Stimulated activated CD4-positive, alpha-beta T cell treated with anti-CD3 and anti-CD28 coated beads, TNF-alpha, amount 100 ng/mL, for 48 hours (primary cell): Measurements from ENCODE around the gene COPS6.

Experiments used
- DNase-seq, 3 donors: peaks; one replicate each; pipeline ENCODE4 v3.0.0-alpha.2; 2020; ENCODE audit warnings: low read depth in 3 of 3

The COPS6 gene

DNA sequence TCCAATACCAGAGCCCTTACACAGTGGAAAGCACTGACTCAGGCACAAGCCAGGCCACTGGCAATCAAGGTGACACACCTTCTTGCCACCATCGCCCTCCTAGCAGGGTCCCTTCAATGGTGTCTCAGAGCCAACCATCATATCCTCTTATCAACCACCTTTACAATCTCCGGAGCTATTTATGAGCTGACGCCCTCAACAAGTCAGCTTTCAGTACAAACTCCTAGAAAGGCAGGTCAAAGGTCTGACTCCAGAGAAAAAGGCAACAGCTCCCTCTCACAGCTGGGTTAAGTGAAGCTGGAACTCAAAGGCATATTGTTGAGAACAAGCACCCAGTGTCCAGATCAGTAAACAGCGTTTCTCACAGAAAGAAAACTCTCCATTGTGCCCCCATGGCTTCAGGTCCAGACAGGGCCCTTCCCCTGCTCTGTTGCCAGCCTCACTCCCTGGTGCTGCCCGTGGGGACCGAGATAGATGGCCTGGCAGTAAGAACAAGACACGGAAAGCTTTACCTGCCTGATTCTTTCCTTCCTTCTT lies 9.7 kb upstream of the COPS6 start:
- DNase-seq: no peak

DNA sequence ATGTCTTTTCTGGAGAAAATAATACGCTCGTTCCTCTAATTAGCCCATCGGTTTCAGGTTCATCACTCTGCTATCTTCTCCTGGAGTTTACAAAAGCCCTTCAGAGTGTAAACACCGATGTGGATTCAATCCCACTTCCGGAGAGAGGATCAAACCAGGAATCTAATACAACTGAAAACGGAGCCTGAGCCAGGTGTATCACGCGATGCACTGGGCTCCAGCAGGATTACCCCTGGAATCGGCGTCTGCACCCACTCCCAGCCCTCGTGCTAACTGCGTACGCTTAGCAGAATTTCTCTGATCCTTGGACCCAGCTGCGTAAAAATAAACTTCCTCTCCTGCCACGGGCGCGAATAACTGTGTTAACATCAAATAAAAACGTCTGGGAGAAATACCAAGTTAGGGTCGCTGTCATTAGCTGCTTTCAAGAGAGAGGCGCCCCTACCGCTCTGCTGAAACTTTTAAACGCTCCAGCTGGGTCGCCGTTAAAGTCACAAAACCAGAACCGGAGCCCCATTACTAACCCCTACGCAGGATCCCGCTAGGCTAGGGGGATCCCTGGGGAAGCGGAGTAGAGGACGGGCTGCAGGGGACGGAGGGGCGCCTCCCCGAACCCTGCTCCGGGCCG lies 7.7 kb upstream of the COPS6 start:
- DNase-seq: no peak

DNA sequence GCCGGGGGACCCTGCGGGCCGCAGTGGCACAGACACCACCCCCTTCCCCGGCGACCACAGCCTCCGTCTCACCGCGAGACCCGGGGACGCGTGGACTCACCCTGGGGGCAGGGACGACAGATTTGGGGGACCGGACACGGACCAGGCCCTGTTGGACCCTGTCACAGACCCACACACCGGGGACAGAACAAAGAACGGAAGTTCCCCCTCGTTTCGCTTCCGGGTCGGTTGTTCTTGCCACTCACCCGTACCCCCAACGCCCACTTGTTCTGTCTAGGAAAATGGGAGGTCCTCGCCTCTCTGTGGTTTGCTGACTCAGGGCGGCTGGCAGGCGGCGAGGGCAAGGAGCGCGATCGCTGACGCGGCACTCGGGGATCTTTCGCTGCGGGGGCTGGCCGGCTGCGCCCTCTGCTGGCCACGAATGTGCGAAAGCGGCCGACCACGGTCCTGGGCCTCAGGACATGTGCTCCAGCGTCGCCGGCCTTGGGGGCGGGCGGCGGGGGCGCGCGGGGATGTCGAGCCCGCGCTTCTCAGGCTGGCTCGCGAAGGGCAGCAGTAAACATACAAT lies 7.2 kb upstream of the COPS6 start, which contains the start of gene ZNF3:
Gene ZNF3, minus strand, starts transcription at position 189 of the 568 bp plus-strand sequence. CDS start 4,366 bp downstream, outside the sequence.
- peak; percentile 97 to 98 (median 97) for DNase-seq

DNA sequence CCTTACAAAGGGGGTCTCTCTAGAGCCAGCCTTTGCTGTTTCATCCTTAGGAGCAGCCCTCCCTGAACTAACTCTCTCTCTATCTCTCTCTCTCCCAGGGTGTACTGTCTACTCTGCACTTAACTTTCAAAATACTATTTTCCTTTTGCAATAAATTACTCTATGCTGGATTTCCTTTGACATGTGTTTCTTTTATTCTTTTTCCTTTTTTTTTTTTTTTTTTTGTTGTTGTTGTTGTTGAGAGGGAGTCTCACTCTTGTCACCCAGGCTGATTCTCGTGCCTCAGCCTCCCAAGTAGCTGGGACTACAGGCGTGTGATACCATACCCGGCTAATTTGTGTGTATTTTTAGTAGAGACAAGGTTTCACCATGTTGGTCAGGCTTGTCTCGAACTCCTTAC lies 5.8 kb upstream of the COPS6 start:
- DNase-seq: no peak

DNA sequence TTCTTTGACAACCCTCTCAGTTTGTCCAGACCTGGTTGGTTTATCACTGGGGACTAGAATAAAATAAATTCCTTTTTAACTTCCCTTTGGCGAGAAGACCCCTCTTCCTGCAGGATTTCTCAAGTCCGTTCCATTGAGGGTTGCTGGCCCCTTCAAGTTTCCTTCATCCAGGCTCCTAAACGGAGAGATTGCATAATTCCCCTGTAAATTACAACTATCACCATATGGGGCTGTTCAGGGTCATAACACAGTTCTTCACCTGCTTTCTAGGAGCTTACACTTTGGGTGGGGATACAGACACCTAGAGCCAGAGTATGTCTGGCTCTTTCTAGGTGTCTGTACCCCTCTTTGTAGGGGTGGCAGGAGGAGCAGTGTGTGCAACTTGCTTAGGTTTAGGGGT lies 3.3 kb upstream of the COPS6 start:
- DNase-seq: no peak

DNA sequence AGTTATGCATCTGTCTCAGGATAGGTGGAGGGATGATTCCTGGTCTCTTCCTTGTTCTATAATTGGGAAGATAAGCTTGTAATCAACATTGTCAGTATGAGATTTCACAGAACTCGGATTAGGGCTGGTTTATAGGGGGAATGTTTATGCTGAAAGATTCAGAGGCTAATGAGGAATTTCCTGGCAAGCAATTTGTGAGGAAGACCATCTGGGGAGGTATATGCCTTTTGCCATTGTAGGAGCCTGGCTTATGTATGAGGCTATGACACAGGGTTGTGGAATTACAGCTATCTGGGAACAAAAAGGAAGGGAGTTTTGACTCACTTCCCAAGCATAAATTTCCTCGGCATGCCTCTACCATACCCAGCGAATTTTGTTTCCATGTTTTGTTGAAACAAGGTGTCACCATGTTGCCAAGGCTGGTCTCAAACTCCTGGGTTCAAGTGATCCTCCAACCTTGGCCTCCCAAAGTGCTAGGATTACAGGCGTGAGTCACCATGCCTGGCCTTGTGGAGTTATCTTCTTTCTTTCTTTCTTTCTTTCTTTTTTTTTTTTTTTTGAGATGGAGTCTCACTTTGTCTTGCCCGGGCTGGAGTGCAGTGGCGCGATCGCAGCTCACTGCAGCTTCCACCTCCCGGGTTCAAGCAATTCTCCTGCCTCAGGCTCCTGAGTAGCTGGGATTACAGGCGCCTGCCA lies 1.6 kb upstream of the COPS6 start:
- DNase-seq: no peak

DNA sequence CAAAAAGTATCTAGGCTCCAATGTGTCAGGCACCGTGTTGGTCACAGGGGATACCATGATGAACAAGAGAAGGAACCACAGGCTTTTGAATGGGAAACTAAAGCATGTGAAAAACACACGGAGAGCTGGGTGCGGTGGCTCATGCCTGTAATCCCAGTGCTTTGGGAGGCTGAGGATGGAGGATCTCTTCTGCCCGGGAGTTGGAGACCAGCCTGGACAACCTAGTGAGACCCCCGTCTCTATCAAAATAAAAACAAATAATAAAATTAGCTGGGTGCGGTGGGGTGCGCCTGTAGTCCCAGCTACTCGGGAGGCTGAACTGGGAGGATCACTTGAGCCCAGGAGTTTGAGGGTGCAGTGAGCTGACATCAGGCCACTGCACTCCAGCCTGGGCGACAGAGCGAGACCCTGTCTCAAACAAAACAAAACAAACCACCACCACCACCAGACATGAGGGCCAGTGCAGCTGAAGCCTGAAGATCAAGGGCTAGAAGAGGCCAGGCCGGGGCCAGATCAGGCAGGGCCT lies 611 bp upstream of the COPS6 start:
- no peak for DNase-seq

DNA sequence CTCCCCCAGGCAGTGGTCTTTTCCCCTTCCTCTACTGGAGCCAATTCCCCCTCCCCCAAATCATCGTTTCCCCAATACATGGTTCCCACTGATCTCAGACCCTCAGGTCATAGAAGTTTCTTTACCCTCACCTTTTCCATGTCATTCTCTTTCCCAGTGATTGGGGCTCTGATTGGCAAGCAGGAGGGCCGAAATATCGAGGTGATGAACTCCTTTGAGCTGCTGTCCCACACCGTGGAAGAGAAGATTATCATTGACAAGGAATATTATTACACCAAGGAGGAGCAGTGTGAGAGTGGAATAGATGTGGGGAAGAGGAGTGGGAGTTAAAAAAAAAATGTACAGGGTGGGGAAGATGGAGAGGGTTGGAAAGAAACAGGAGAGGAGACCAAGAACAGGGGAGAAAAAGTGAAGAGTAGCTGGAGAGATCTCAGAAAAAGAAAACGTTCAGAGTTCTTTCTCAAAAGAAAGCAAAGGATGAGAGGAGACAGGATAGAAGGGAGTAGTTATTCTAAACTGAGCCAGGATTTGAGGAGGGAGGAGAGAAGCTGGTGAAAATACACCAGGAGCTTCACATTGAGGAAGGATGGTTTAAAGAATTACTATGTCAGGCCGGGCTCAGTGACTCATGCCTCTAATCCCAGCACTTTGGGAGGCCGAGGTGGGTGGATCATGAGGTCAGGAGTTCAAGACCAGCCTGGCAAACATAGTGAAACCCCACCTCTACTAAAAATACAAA lies 858 bp downstream of the COPS6 start:
- no peak for DNase-seq

DNA sequence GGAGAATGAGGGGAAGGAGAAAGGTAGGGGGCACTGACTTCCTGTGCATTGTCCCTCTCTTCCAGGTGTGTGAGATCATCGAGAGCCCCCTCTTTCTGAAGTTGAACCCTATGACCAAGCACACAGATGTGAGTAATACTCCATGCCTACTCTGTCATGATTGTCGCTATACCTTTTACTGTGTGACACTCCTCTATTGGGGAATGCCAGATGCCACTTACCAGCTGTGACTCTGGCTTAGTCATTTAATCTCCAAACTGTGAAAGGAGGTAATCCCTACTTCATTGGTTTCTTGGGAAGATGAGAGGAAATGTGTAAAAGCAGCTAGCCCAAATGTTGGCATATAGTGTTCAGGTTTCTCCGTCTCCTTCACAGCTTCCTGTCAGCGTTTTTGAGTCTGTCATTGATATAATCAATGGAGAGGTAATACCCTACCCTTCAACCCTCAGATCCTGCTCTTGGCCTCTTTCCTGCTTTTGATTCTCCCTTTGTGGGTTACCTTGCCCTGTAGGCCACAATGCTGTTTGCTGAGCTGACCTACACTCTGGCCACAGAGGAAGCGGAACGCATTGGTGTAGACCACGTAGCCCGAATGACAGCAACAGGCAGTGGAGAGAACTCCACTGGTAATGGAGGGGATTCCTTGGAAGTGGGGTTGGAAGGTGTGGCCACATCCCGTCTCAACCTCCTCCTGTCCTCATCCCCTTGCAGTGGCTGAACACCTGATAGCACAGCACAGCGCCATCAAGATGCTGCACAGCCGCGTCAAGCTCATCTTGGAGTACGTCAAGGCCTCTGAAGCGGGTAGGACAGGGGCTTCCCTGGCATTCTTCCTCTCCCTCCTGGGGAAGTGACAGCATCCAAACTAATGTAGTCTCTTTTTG lies 2.0 kb downstream of the COPS6 start:
- DNase-seq: no peak

DNA sequence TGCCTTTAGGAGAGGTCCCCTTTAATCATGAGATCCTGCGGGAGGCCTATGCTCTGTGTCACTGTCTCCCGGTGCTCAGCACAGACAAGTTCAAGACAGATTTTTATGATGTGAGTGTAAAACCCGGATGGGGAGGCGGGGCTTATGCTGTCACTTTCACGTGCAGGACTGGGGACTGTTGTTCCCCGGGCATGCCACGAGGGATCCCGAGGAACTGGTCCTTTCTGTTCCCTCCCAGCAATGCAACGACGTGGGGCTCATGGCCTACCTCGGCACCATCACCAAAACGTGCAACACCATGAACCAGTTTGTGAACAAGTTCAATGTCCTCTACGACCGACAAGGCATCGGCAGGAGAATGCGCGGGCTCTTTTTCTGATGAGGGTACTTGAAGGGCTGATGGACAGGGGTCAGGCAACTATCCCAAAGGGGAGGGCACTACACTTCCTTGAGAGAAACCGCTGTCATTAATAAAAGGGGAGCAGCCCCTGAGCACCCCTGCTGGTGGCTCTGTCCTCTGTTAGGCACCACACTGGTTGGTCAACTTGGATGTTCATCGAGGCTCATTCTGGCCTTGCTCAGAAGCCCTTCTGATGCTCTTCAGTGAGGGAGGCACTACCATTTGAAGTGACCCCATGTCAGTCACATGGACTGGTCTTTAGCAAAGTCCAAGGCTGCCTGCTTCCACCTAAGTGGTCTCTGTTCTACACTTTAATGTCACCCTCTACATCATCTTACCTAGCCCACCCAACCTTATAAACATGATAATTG lies 2.8 kb downstream of the COPS6 start:
- DNase-seq: no peak

DNA sequence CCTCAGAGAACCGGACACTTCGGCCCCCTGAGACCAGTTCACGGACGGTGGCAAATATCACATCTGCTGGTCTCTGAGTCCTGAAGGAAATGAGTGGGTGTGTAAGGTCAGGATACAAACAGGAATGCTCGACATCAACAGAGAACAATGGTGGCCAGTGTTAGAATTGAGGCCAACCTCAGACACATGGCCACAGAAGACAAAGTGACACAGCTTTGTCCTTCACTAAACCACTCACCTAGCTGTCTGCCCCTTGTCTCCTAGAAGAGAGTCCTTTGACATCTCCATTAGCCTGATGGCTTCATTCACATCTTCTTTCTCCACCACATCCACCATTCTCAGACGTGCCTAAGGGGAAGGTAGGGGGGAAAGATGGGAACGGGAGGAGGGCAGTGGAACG lies 4.3 kb downstream of the COPS6 start:
- DNase-seq: no peak

DNA sequence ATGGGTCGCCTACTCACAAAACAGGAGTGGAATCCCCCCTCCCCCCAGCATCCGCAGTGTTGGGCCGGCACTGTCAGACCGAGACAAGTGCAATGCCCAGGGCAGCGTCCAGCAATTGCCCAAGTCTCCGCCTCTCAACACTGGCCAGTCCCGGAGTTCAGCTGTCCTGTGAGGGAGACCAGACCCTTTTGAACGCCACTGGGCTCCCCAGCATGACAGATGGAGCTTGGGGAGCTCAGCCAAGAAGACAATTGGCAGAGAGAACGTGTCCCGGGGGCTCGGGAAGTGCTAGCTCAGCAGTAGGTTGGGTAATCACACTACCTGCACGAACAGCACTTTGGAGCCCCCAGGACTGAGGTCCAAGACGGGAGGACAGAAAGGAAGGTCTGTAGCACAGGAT lies 4.7 kb downstream of the COPS6 start:
- no peak for DNase-seq

DNA sequence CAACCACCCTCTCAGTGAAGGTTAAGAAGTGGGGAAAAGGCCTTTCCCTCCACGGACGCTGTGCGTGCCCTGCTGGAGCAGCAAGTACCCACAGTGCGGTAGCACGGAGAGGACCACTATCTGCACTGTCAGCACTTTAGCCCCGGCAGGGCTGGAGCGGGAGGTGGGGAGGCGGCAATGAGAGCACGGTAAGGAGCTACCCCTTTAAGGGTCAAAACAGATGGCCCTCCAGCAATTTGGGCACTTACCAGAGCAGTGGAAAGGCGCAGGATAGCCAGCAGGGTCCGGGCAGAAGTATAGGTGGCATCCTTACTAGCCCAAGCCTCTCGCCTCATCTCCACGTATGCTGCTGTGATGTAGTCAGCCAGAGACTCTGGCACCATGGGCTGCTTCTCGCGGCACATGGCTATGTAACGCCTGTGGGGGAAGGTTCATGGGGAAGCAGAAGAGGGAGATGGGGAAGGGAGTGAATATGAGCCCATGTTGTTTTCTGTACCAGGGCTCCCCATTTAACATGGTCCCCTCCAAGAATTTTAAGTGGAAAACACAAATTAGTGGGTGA lies 5.2 kb downstream of the COPS6 start:
- DNase-seq: no peak

DNA sequence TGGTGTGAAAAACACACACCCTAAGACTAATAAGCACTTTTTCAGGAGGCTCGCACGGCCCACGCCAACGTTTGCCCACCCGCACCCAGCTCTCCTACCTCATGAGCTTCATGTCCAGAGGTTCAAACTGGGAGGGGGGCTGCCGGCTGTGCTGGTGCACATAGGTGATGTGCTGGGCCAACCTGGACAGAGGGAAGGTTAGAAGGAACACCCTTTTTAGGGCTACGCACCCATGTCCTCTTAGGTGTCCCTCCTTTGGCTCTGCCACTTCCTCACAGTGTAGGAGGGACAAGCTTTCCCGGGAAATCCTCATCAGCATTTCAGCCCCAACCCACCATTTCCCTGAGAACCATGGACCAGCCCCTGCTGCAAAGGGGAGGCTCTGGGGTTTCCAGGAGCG lies 6.5 kb downstream of the COPS6 start:
- no peak for DNase-seq

DNA sequence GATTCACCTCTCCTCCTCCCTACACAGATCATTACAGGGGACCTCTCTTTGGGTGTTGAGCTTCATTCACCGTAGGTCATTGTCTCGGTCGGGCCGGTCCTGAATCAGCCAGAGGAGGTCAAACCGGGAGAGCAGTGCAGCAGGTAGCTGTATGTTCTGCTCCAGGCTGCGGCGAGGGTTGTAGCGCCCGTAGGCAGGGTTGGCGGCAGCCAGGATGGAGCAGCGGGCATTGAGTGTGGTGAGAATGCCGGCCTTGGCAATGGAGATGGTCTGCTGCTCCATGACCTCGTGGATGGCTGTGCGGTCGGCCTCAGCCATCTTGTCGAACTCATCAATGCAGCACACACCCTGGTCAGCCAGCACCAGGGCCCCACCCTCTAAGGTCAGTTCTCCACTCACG lies 6.9 kb downstream of the COPS6 start:
- no peak for DNase-seq

DNA sequence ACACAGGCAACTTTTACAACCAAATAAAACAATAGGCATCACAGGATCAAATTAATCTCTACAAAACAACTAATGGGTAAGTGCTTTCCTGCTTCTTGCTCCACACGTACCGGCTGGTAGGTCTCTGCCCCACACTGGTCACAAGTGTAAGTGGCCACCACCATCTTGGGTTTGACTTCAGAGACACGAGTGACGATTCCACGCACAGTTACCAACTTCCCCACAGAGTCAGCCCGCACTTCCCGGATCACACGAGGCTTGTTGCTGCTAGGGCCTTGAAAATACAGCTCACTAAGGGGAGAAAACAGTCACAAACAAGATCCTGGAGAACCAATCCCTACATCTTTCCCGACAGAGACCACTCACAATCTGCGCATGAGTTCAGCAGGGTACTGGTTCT lies 10.1 kb downstream of the COPS6 start:
- DNase-seq: no peak

DNA sequence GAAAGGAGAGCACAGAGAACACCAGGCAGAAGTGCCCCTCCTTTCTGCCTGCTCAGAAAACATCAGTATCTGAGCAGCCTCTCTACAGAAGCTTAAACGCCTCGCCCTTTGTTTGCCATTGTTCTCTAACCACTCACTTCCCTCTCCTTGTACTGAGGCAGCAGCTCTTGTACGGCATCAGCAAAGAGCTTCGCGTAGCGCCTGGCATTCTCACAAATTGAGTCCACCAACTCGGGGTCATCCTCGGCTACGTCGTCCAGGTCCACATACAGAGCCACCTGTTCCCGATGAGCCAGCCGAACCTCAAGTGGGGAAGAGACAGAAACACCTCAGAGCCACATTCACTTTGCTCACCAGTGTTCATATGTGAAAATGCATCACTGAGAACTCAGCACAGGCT lies 10.7 kb downstream of the COPS6 start:
- no peak for DNase-seq

DNA sequence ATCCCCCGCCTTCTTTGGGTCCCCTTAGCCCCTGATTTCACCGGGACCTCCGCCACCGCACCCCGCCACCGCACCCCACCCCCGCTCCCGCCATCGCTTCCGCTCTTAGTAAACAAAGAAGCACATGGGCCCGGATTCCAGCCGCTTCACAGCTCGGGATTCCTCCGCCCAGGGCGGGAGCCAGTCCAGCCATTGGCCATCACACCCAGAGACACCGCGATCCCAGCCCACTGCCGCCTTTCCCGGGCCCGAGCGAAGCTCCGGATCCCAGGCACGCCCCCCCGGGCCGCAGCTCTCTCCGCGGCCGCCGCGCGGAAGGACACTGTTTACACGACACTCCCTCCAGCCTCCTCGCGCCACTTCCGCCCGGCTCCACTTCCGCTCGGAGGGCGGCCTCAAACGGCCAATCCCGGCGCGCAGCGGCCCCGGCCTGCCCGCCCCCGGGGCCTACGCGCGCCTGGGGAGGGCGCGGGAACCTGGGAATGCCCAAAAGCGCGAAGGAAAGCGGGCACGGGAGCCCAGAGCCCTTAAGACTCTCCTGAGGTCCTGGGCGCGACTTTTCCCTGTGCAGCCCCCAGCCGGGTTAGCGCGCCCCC lies 11.7 kb downstream of the COPS6 start:
- peak; percentile 75 to 83 (median 77) for DNase-seq

DNA sequence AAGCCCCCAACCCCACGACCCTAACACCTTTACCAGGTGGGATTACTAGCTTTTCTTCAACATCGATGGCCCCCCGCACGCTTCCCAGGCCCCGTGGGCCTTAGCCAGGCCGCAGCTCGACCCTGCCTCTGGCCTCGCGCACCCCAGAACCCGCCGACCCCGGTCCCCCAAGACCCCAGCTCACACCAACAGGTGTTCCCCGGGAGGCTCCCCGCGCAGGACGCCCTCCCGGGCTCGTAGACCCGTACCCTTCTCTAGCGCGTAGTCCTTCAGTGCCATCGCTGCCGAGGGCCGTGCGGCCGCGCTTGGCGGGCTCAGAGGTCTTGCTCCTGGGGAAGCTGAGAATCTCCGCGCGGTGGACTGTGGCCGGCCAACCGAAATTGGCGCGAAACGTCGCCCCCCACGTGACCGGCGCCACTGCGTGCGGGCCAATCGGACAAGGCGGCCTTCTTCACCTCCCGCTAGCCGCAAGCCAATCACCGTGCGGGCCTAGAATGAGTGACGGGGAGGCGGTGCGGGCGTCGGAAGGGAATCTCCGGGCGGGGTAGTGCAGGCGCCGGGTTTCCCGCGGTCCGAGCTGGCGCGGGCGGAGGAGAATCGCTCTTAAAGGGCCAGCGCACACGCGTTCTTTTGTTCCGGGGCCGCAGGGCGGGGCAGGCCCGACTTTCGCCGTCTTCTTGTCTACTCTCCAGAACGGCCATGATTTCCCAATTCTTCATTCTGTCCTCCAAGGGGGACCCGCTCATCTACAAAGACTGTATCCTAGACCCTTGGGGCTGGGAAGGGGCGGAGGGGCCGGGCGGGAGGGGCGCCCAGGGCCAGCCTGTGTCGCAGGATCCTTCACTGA lies 12.5 kb downstream of the COPS6 start, which contains the start of the genes AP4M1 and MCM7:
Gene AP4M1, plus strand, starts transcription at position 628 of the 847 bp plus-strand sequence. Its CDS starts 72 bp downstream, at position 700.
Gene MCM7, minus strand, starts transcription at position 382 of the 847 bp plus-strand sequence. Its CDS starts 103 bp downstream, at position 279.
- DNase-seq: peak; percentile 96 to 98 (median 97)
